Measurements from ENCODE around the gene ZNF618. TPM values are rescaled to one million over a fixed set of nuclear protein-coding genes. Genes with fewer than 3 reads are reported as not detected.

Gene ZNF618
- polyA plus RNA-seq, 1 donor (not counting 4 experiments of a cell fraction or from before 2014, with no cell fraction given), result 2.5 TPM

- no peak for FAIRE-seq
- TF ChIP-seq EZH2 (IDR thresholded peaks at IDR 0.05; ENCODE audit: low read length) (no peak), CTCF (optimal IDR thresholded peaks at IDR 0.05 in 1 of 3, IDR thresholded peaks at IDR 0.05 in 1 of 3, conservative IDR thresholded peaks at IDR 0.05 in 1 of 3; ENCODE audit: extremely low read depth in 1 of 3, insufficient read depth in 2 of 3, low read length in 3 of 3) (no peak)
- H3K4me1 ChIP-seq (ENCODE audit: control insufficient read depth, extremely low read depth, insufficient read depth, low read length), result no peaks in the 10 kb centered on the region
Measured at GRCh38 chr9:114058688-114059046, 182.6 kb downstream of the ZNF618 start.

GRCh38 chr9:114059047-114059803, 183.1 kb downstream of the ZNF618 start:
- H3K4me1 ChIP-seq (ENCODE audit: control insufficient read depth, extremely low read depth, insufficient read depth, low read length), result no peaks in the 10 kb centered on the region
- no peak overlapping the region for H3K4me2 ChIP-seq (ENCODE audit: control insufficient read depth, extremely low read depth, insufficient read depth, low read depth, low read length)
- no peaks in the 10 kb centered on the region for H3K9me3 ChIP-seq (ENCODE audit: control insufficient read depth, low read depth, low read length)
- TF ChIP-seq EZH2 (IDR thresholded peaks at IDR 0.05; ENCODE audit: low read length) (no peak), CTCF (optimal IDR thresholded peaks at IDR 0.05 in 1 of 3, IDR thresholded peaks at IDR 0.05 in 1 of 3, conservative IDR thresholded peaks at IDR 0.05 in 1 of 3; ENCODE audit: extremely low read depth in 1 of 3, insufficient read depth in 2 of 3, low read length in 3 of 3) (no peak)
- H3K4me3 ChIP-seq (ENCODE audit: control insufficient read depth in 2 of 3, extremely low read depth in 1 of 3, insufficient read depth in 2 of 3, low read depth in 1 of 3, low read length in 3 of 3), result no peak overlapping the region
- H3K27me3 ChIP-seq (ENCODE audit: control insufficient read depth, extremely low read depth, insufficient read depth, low read length), result no peaks in the 10 kb centered on the region
- H3K9ac ChIP-seq (ENCODE audit: control insufficient read depth, extremely low read depth, insufficient read depth, low read length), result no peak overlapping the region
- no peaks in the 10 kb centered on the region for H3K36me3 ChIP-seq (ENCODE audit: control insufficient read depth in 2 of 2, extremely low read depth in 1 of 2, insufficient read depth in 2 of 2, low read length in 2 of 2)
- H4K20me1 ChIP-seq (ENCODE audit: control insufficient read depth, extremely low read depth, insufficient read depth, low read length), result no peaks in the 10 kb centered on the region
- no peak for FAIRE-seq
- no peak for DNase-seq (ENCODE audit: low read depth, low spot score)
- dilution Hi-C loops (cut with MboI; ENCODE audit: extremely low pct_ligation_motif_present, low sequenced_read_pairs), result no loop called here
- H3K79me2 ChIP-seq (ENCODE audit: control insufficient read depth, insufficient read depth, low read length), result no peaks in the 10 kb centered on the region
- H3K27ac ChIP-seq (ENCODE audit: control insufficient read depth, insufficient read depth, low read length), result no peak overlapping the region
- H2AFZ ChIP-seq (ENCODE audit: control insufficient read depth, low read length), result no peak overlapping the region
- H3K9me1 ChIP-seq (ENCODE audit: control insufficient read depth, extremely low read depth, insufficient read depth, low read length), result no peaks in the 10 kb centered on the region

More at GRCh38 chr9:114058688-114059046, 182.6 kb downstream of the ZNF618 start:
- no peak overlapping the region for H2AFZ ChIP-seq (ENCODE audit: control insufficient read depth, low read length)
- no peak overlapping the region for H3K27ac ChIP-seq (ENCODE audit: control insufficient read depth, insufficient read depth, low read length)
- no peak overlapping the region for H3K4me3 ChIP-seq (ENCODE audit: control insufficient read depth in 2 of 3, extremely low read depth in 1 of 3, insufficient read depth in 2 of 3, low read depth in 1 of 3, low read length in 3 of 3)
- no peaks in the 10 kb centered on the region for H3K9me1 ChIP-seq (ENCODE audit: control insufficient read depth, extremely low read depth, insufficient read depth, low read length)
- H3K9me3 ChIP-seq (ENCODE audit: control insufficient read depth, low read depth, low read length), result no peaks in the 10 kb centered on the region
- H3K9ac ChIP-seq (ENCODE audit: control insufficient read depth, extremely low read depth, insufficient read depth, low read length), result no peak overlapping the region
- no peaks in the 10 kb centered on the region for H3K36me3 ChIP-seq (ENCODE audit: control insufficient read depth in 2 of 2, extremely low read depth in 1 of 2, insufficient read depth in 2 of 2, low read length in 2 of 2)
- H4K20me1 ChIP-seq (ENCODE audit: control insufficient read depth, extremely low read depth, insufficient read depth, low read length), result no peaks in the 10 kb centered on the region
- H3K79me2 ChIP-seq (ENCODE audit: control insufficient read depth, insufficient read depth, low read length), result no peaks in the 10 kb centered on the region
- no peaks in the 10 kb centered on the region for H3K27me3 ChIP-seq (ENCODE audit: control insufficient read depth, extremely low read depth, insufficient read depth, low read length)
- no peak for DNase-seq (ENCODE audit: low read depth, low spot score)
- dilution Hi-C loops (cut with MboI; ENCODE audit: extremely low pct_ligation_motif_present, low sequenced_read_pairs), result no loop called here
- H3K4me2 ChIP-seq (ENCODE audit: control insufficient read depth, extremely low read depth, insufficient read depth, low read depth, low read length), result no peak overlapping the region
